Measurements from ENCODE around the gene IGF1.

The IGF1 gene

GRCh38 chr12:102480406-102480805 lies at the start of gene IGF1:
IGF1 (minus strand) TSS chr12:102480563; CDS start chr12:102480381, 182 bp downstream.
- peak; percentile 27 for DNase-seq

GRCh38 chr12:102528111-102528510 lies 47.7 kb upstream of the IGF1 start:
- DNase-seq = no peak

- DNase-seq = peak; percentile 51
These were observed 46.9 kb upstream of the IGF1 start for GRCh38 chr12:102527171-102527720.

- peak; percentile 17 for DNase-seq
These were observed 46.3 kb upstream of the IGF1 start for GRCh38 chr12:102526656-102527055.

GRCh38 chr12:102522768-102523167 lies 42.4 kb upstream of the IGF1 start:
- DNase-seq = no peak

GRCh38 chr12:102521662-102522277 lies 41.4 kb upstream of the IGF1 start:
- DNase-seq = no peak

GRCh38 chr12:102518871-102519270 lies 38.5 kb upstream of the IGF1 start:
- DNase-seq = no peak

- DNase-seq = no peak
These were observed 34.3 kb upstream of the IGF1 start for GRCh38 chr12:102514696-102515095.

- DNase-seq = peak; percentile 25
These were observed 33.4 kb upstream of the IGF1 start for GRCh38 chr12:102513739-102514138.

GRCh38 chr12:102513272-102513671 lies 32.9 kb upstream of the IGF1 start:
- no peak for DNase-seq

- DNase-seq = no peak
These were observed 32.2 kb upstream of the IGF1 start for GRCh38 chr12:102512523-102512922.

GRCh38 chr12:102511575-102511974 lies 31.2 kb upstream of the IGF1 start:
- no peak for DNase-seq

GRCh38 chr12:102510463-102510862 lies 30.1 kb upstream of the IGF1 start:
- DNase-seq = no peak

- DNase-seq = no peak
These were observed 29.7 kb upstream of the IGF1 start for GRCh38 chr12:102510031-102510430.

- DNase-seq = no peak
These were observed 28.8 kb upstream of the IGF1 start for GRCh38 chr12:102509123-102509626.

GRCh38 chr12:102508052-102508451 lies 27.7 kb upstream of the IGF1 start:
- DNase-seq = no peak

GRCh38 chr12:102507301-102507700 lies 26.9 kb upstream of the IGF1 start:
- no peak for DNase-seq

- no peak for DNase-seq
These were observed 24.5 kb upstream of the IGF1 start for GRCh38 chr12:102504871-102505270.

- DNase-seq = no peak
These were observed 23.9 kb upstream of the IGF1 start for GRCh38 chr12:102504280-102504679.

- DNase-seq = no peak
These were observed 23.5 kb upstream of the IGF1 start for GRCh38 chr12:102503831-102504230.

GRCh38 chr12:102503056-102503681 lies 22.8 kb upstream of the IGF1 start:
- DNase-seq = no peak

GRCh38 chr12:102501773-102502172 lies 21.4 kb upstream of the IGF1 start:
- DNase-seq = no peak

- no peak for DNase-seq
These were observed 18.1 kb upstream of the IGF1 start for GRCh38 chr12:102498471-102498870.

GRCh38 chr12:102497743-102498142 lies 17.4 kb upstream of the IGF1 start:
- no peak for DNase-seq

Measured in EL (cell line).